CD4-positive, alpha-beta T cell treated with Interleukin-6 for 4 hours (primary cell): Measurements from ENCODE around the gene LILRB3.
"Not testable (repeated sequence)": the region's sequence is repeated elsewhere in the genome, so short reads cannot be mapped to it uniquely, and the experiment has no call there.

Source experiments
- DNase-seq: peaks from one replicate; pipeline ENCODE4 v3.0.0-alpha.2; 2020; ENCODE audit warnings: mixed read lengths

The LILRB3 gene

DNA sequence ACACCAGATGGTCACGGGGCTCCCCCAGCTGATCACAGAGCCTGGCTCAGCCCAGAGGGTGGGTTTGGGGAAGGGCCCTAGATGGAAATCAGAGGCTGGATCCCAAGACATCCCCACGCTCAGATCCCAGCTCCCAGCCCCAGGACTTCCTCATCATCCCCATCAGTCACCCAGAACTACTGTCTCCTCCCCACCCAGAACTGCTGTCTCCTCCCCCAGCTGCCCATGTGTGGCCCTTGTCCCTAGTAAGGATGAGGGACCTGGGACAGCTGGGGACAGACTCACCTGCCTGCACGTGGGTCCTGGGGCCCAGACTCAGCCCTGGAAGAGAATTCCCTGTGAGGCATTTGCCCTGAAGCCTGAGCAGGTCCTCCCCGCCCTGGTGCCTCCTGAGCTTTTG is 19.4 kb upstream of the LILRB3 start:
- DNase-seq, result not testable (repeated sequence)

DNA sequence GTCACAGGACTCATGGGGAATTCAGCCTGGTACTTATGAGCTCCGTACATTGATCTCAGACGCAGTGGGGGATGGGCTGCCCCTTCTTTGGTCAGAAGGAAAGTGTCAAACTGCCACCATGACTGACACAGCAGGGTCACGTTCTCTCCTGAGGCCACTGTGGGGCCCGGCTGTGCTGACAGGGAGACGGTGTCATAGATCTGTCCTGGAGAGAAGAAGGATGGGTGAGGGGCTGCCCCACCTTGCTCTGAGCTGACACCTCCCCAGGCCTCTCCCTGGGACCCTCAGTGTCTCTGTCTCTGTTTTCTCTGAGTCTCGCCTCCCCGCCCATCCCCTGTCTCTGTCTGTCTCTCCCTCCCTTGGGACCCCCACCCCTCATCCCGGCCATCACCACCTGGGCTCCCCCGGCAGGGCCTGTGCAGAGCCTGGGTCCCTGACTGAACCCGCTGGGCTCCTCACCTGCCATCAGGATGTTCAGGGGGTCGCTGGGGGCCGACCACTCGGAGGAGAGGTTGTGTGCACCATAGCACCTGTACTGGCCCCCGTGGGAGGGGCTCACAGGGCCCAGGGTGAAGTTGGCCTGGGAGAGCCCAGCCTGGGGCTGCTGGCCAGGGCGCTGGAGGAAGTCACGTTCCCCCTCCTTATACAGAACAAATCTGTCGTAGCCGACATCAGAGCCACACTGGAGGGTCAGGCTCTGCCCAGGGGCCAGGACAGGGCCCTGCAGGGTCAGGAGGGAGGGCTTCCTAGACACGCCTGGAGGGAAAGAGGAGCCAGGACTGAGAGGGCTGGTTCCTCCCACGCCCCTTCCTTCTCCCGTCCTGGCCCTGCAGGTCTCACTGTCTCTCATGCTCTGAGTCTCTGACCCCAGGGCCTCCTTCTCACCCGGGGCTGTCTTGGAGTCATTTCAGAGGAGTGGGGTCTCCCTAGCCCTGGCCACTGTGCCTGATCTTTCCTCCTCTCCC is 17.8 kb upstream of the LILRB3 start:
- DNase-seq, result not testable (repeated sequence)

- not testable (repeated sequence) for DNase-seq
These were observed 16.9 kb upstream of the LILRB3 start for GRCh38 chr19:54239491-54240371.

GRCh38 chr19:54233941-54234340 is 11.1 kb upstream of the LILRB3 start:
- DNase-seq, result no peak

GRCh38 chr19:54231077-54231931 is 8.5 kb upstream of the LILRB3 start:
- DNase-seq, result peak; percentile 87

- DNase-seq, result no peak
These were observed 7.2 kb upstream of the LILRB3 start for GRCh38 chr19:54230031-54230430.

- DNase-seq, result no peak
These were observed 6.3 kb upstream of the LILRB3 start for GRCh38 chr19:54229146-54229545.

GRCh38 chr19:54224619-54225018 is 1.8 kb upstream of the LILRB3 start:
- DNase-seq, result not testable (repeated sequence)

GRCh38 chr19:54223937-54224281 is 1.1 kb upstream of the LILRB3 start:
- DNase-seq, result not testable (repeated sequence)

- DNase-seq, result not testable (repeated sequence)
These were observed 600 bp upstream of the LILRB3 start for GRCh38 chr19:54223277-54223936.

GRCh38 chr19:54221947-54222346 is 860 bp downstream of the LILRB3 start:
- DNase-seq, result not testable (repeated sequence)

DNA sequence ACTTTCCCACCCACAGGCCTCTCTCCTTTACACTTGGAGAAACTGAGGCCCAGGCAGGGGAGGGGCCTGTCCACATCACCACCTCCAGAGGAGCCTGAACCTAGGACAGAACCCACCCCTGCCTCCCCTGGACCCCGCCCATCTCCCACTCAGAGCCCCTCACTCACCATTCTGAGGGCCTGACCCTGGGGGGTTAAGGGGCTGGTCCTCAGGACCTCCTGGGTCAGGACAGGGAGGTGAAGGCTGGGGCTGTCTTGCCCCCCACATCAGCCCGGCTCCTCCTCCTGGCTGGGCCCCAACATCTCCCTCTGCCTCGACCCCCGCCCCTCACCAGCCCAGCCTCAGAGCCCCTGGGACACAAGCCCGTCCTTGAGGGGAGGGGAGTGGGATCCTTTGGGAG is 3.1 kb downstream of the LILRB3 start:
- DNase-seq, result not testable (repeated sequence)

DNA sequence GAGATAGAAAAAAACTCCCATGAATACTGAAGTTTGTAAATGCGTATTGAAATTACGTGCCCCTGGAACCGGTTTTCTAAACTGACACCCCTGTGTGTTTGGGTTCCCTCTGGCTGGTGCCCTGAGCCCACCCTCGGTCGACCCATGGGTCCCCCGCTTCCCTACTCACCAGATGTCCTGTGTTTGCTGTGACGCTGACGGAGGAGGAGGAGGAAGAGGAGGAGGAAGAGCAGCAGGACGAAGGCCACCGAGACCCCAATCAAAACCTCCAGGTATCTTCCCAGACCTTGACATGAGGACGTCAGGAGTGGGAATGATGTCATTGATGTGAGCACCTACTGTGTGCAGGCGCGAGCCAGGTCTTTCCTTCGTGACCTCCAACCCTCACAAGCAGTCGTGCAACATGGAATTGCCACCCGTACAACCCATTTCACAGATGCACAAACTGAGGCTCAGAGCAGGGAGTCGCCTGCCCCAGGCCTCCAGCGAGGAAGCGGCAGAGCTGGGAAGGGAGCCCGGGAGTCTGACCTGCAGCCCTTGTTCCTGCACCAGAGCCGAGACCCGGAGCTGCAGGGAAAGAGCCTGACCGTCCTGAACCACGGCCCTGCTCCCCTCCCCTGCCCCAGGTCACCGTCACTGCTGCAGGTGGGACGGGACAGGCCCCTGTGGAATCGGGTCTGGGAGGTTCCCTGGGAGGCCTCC is 3.7 kb downstream of the LILRB3 start:
- DNase-seq, result no peak

- DNase-seq, result no peak
These were observed 4.5 kb downstream of the LILRB3 start for GRCh38 chr19:54218259-54218658.

- not testable (repeated sequence) for DNase-seq
These were observed 5.1 kb downstream of the LILRB3 start for GRCh38 chr19:54217517-54218247.

GRCh38 chr19:54216869-54217268 is 5.9 kb downstream of the LILRB3 start:
- no peak for DNase-seq

- DNase-seq, result not testable (repeated sequence)
These were observed 8.1 kb downstream of the LILRB3 start for GRCh38 chr19:54214734-54215133.

- DNase-seq, result not testable (repeated sequence)
These were observed 8.6 kb downstream of the LILRB3 start for GRCh38 chr19:54214217-54214616.

DNA sequence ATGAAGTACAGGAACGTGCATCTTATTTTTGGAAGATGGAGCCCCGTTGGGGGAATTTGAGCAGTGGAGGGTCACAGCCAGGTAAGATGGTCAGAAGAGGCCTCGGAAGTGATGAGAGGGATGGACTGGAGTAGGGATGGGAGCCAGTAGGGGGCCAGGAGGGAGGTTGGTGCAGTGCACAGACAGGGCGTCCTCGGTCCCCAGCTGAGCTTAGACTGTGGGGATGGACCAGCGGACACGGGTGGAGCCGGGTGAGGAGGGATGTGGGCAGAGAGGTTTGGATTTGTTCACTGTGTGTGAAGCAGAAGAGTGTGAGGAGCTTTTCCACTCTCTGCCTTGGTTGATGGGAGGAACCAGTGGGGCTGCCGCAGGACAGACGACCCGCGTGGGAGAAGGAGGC is 11.6 kb downstream of the LILRB3 start:
- DNase-seq, result no peak

GRCh38 chr19:54209811-54210494 is 12.9 kb downstream of the LILRB3 start:
- peak; percentile 26 for DNase-seq
